Right lobe of liver (tissue), 6 donors: ENCODE measurements around the gene CELSR1. TPM values are rescaled to one million over a fixed set of nuclear protein-coding genes. Genes with fewer than 3 reads are reported as not detected.

Source experiments
- ATAC-seq, 4 donors: fragments of 200-7000 bp; cut with Tn5 transposase; one replicate each; pipeline ENCODE4 v1.9.1; 2020; ENCODE audit warnings: mild to moderate bottlenecking in 4 of 4, moderate library complexity in 4 of 4
- DNase-seq, 3 donors: peaks; one replicate each; pipeline ENCODE4 v3.0.0-alpha.2; 2020
- H3K27ac ChIP-seq, 3 donors: fragments of 200-600 bp; one replicate each; pipeline ENCODE4 v1.8.0; 2022
- H3K27me3 ChIP-seq, 2 donors: fragments of 200-600 bp; one replicate each; pipeline ENCODE4 v1.8.0; 2022
- H3K36me3 ChIP-seq, 4 donors: fragments of 200-600 bp; sonication (generic) in 1 of 4; one replicate each; pipeline versions ENCODE4 v1.5.1 to v1.8.0; 2017 to 2022; ENCODE audit warnings: control low read depth in 1 of 4
- H3K4me1 ChIP-seq, 4 donors: fragments of 200-600 bp; sonication (generic) in 1 of 4; one replicate each; pipeline versions ENCODE4 v1.5.1 to v1.8.0; 2017 to 2022; ENCODE audit warnings: control low read depth in 1 of 4
- H3K4me3 ChIP-seq, 3 donors: fragments of 200-600 bp; one replicate each; pipeline ENCODE4 v1.8.0; 2022
- H3K9me3 ChIP-seq, 4 donors: fragments of 200-600 bp; sonication (generic) in 1 of 4; one replicate each; pipeline versions ENCODE4 v1.5.1 to v1.8.0; 2017 to 2022; ENCODE audit warnings: control low read depth in 1 of 4
- CTCF ChIP-seq, 4 donors: fragments of 200-600 bp in 3 of 4; fragments of 450-650 bp in 1 of 4; IDR thresholded peaks; one replicate each; pipeline versions ENCODE4 v1.5.1 to v1.8.0; 2016 to 2022; ENCODE audit warnings: antibody characterized with exemption in 4 of 4, mild to moderate bottlenecking in 2 of 4
- POLR2A ChIP-seq: fragments of 450-650 bp; IDR thresholded peaks from one replicate; pipeline ENCODE4 v1.6.1; 2017; ENCODE audit warnings: antibody characterized with exemption, mild to moderate bottlenecking
- WGBS: methylation state at CpG from one replicate; pipeline ENCODE4 v1.1.6; 2018; ENCODE audit warnings: low coverage, low lambda C conversion rate; ENCODE audit not compliant: insufficient coverage; ENCODE audit errors: missing lambda C conversion rate; 5-methylcytosine and 5-hydroxymethylcytosine counted together
- intact Hi-C, 2 donors: fragments of 100-400 bp; cut with DNase I; formaldehyde crosslinking; loops; one replicate each; pipeline versions ENCODE4 v1.11.2 to v1.14.1; 2022
- total RNA-seq, 6 experiments: library from RNA; depleted of rRNA in 2 of 6; stranded (reverse); fragments of >200 nt in 2 of 6; fragmentation: NEBNext Ultra II Directional in 3 of 6; extraction: Animal tissue kit (Norgen Biotek cat#: 25700) in 3 of 6; gene quantifications; one replicate each; pipeline versions ENCODE4 v1.1.0 to v1.2.4, GENCODE V29; 2016 to 2023
- donor health status: DM: no; HTN: yes; CAD: no.
- donor health status: DM: no; HTN: no; CAD: no.
- donor health status: DM: no; HTN: no; CAD: no.
- donor health status: DM: no; HTN: yes; CAD: no.
- donor health status: DM: no; HTN: yes; CAD: no.

The CELSR1 gene
- total RNA-seq, 6 experiments from 2014 or later, result 2.9 to 8.2 (median 5.0) TPM

DNA sequence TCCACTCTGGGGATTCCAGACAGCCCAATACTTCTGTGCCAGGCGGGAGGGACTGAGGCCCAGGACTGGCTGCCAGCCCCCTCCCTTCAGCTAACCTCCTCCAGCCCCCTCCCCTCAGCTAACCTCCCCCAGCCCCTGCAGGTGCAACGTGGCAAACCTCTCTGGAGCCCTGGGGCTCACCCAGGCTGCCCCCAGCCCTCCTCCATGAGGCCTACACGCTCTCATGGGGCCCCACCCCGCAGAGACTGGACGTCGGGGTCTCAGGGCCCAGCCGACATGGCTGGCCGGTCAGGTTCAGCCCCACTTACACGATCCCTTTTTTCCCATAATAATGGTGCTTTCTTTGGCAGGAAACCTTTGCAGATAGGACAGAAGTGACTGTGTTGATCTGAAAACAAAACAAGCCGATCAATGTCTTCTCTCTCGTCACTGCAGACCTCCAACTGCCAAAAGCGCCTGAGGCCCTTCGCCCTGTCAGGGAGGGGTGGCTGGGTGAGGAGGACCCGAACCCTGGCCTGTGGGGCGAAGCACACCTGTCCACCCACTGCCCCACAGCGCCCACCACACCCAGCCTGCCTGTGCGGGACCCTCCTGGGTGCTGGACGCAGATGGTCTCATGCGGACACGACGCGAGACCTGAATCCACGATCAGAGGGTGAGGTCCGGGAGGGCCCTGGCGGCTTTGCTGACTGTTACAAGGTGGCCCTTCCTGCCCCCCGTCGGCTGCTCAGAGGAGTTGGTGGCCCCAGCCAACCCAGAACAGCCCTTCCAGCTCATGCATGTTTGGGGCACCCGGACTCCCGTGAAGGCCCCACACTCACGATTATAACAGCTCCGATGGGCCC lies 168.3 kb downstream of the CELSR1 start:
- intact Hi-C loops, result no loop called here
- ATAC-seq, result peak; percentile 3 to 49 (median 32)
- no peaks in the 10 kb centered on the region for H3K27me3 ChIP-seq
- no peak overlapping the region for H3K4me3 ChIP-seq
- WGBS, result 68% methylated on average over 9 of the region's 31 CpGs
- H3K4me1 ChIP-seq, result peaks cover 0 to 35% (median 12%) of the 10 kb centered on the region in 4 donors
- peak overlapping the region in 2 of 3 donors; percentile 82 to 83 for H3K27ac ChIP-seq
- H3K36me3 ChIP-seq, result peaks cover 0 to 3% (median 0%) of the 10 kb centered on the region in 4 donors
- peak in 1 of 3 donors; percentile 29 for DNase-seq
- H3K9me3 ChIP-seq, result no peaks in the 10 kb centered on the region
- TF ChIP-seq POLR2A, result no peak

- DNase-seq (no peak), ATAC-seq (no peak)
- Histone ChIP-seq H3K4me1 (peaks cover 0 to 30% (median 12%) of the 10 kb centered on the region in 4 donors), H3K36me3 (peaks cover 0 to 3% (median 0%) of the 10 kb centered on the region in 4 donors), H3K27me3 (no peaks in the 10 kb centered on the region), H3K4me3 (no peak overlapping the region), H3K9me3 (no peaks in the 10 kb centered on the region), H3K27ac (peak overlapping the region in 1 of 3 donors; percentile 82)
- intact Hi-C loops, result no loop called here
- TF ChIP-seq POLR2A (no peak), CTCF (IDR thresholded peaks at IDR 0.05) (no peak)
- WGBS, result 58% methylated on average over 4 of the region's 12 CpGs
Measured at GRCh38 chr22:46368422-46368821, 169.0 kb downstream of the CELSR1 start.

GRCh38 chr22:46367707-46368191 lies 169.7 kb downstream of the CELSR1 start:
- Histone ChIP-seq H3K9me3 (no peaks in the 10 kb centered on the region), H3K36me3 (peaks cover 0 to 3% (median 0%) of the 10 kb centered on the region in 4 donors), H3K4me1 (peaks cover 0 to 37% (median 13%) of the 10 kb centered on the region in 4 donors), H3K4me3 (no peak overlapping the region), H3K27me3 (no peaks in the 10 kb centered on the region), H3K27ac (no peak overlapping the region)
- intact Hi-C loops, result no loop called here
- WGBS, result 27% methylated on average over 14 of the region's 19 CpGs
- DNase-seq (peak; percentile 80 to 82 (median 82)), ATAC-seq (peak; percentile 68 to 73 (median 72))
- TF ChIP-seq POLR2A, result no peak
- peak; percentile 92 to 97 (median 94) for TF ChIP-seq CTCF (IDR thresholded peaks at IDR 0.05)

- TF ChIP-seq CTCF (IDR thresholded peaks at IDR 0.05) (no peak), POLR2A (no peak)
- no peak overlapping the region for H3K4me3 ChIP-seq
Measured at GRCh38 chr22:46366801-46367706, 170.4 kb downstream of the CELSR1 start.

More at GRCh38 chr22:46366801-46367706, 170.4 kb downstream of the CELSR1 start:
- Histone ChIP-seq H3K27me3 (no peaks in the 10 kb centered on the region), H3K36me3 (peaks cover 0 to 3% (median 0%) of the 10 kb centered on the region in 4 donors), H3K27ac (no peak overlapping the region), H3K4me1 (peaks cover 0 to 43% (median 16%) of the 10 kb centered on the region in 4 donors), H3K9me3 (no peaks in the 10 kb centered on the region)
- intact Hi-C loops, result no loop called here
- 0% methylated on average over 1 of the region's 45 CpGs for WGBS
- ATAC-seq, result no peak
- peak in 1 of 3 donors; percentile 18 for DNase-seq
